WTC11 (cell line): ENCODE data around the gene ORAI2. TPM values are rescaled to one million over a fixed set of nuclear protein-coding genes. Genes with fewer than 3 reads are reported as not detected.

Experiments used
- ATAC-seq: fragments of 200-7000 bp; cut with Tn5 transposase; 2 replicates; pipeline ENCODE4 v1.10.0; 2021; ENCODE audit warnings: mild to moderate bottlenecking, moderate library complexity
- CTCF ChIA-PET: fragments of 300-600 bp; sonication (Branson Sonifier 250); formaldehyde crosslinking; loops from one replicate; lab custom pipeline; 2021; ENCODE audit warnings: antibody characterized with exemption; lab: Charles Lee
- POLR2A ChIA-PET: fragments of 350-600 bp; sonication (Branson Sonifier 250); formaldehyde crosslinking; loops from one replicate; lab custom pipeline; 2021; ENCODE audit warnings: antibody characterized with exemption; lab: Charles Lee
- DNase-seq: peaks from one replicate; pipeline ENCODE4 v3.0.0; 2021; ENCODE audit warnings: low spot score
- H3K27ac Mint-ChIP-seq: 2 replicates; pipeline ENCODE4 v1.8.0; 2021; ENCODE audit warnings: mixed read lengths
- H3K27me3 Mint-ChIP-seq: 2 replicates; pipeline ENCODE4 v1.8.0; 2021; ENCODE audit warnings: low read depth, mild to moderate bottlenecking, moderate library complexity, mixed read lengths
- H3K36me3 Mint-ChIP-seq: 2 replicates; pipeline ENCODE4 v1.8.0; 2021; ENCODE audit warnings: mixed read lengths
- H3K4me1 Mint-ChIP-seq: 2 replicates; pipeline ENCODE4 v1.8.0; 2022; ENCODE audit warnings: mixed read lengths
- H3K4me3 Mint-ChIP-seq: 2 replicates; pipeline ENCODE4 v1.8.0; 2021; ENCODE audit warnings: mild to moderate bottlenecking, moderate library complexity, mixed read lengths
- H3K9me3 Mint-ChIP-seq: 2 replicates; pipeline ENCODE4 v1.8.0; 2021; ENCODE audit warnings: mixed read lengths
- ATF1 ChIP-seq: sonication (generic); formaldehyde crosslinking; IDR thresholded peaks from 2 replicates; pipeline ENCODE4 v1.8.1; 2023; ENCODE audit warnings: mild to moderate bottlenecking, moderate library complexity, missing genetic modification reagents
- ATF6 ChIP-seq: sonication (generic); formaldehyde crosslinking; IDR thresholded peaks from 2 replicates; pipeline ENCODE4 v1.8.1; 2023; ENCODE audit warnings: mild to moderate bottlenecking, missing genetic modification reagents
- CBFB ChIP-seq: sonication (generic); formaldehyde crosslinking; IDR thresholded peaks from 2 replicates; pipeline ENCODE4 v1.8.1; 2022; ENCODE audit warnings: mild to moderate bottlenecking, low read depth, missing genetic modification reagents
- FOXK1 ChIP-seq: sonication (generic); formaldehyde crosslinking; IDR thresholded peaks from 2 replicates; pipeline ENCODE4 v1.8.0; 2022; ENCODE audit warnings: mild to moderate bottlenecking, moderate library complexity, missing genetic modification reagents
- FOXP1 ChIP-seq: sonication (generic); formaldehyde crosslinking; IDR thresholded peaks from 2 replicates; pipeline ENCODE4 v1.8.0; 2022; ENCODE audit warnings: missing genetic modification reagents, mild to moderate bottlenecking, moderate library complexity, borderline replicate concordance
- GTF2I ChIP-seq: fragments of 250-450 bp; sonication (Bioruptor Pico); conservative IDR thresholded peaks from 2 replicates; pipeline ENCODE4 v1.4.0; 2021; ENCODE audit warnings: mild to moderate bottlenecking
- IRF2 ChIP-seq: sonication (generic); formaldehyde crosslinking; IDR thresholded peaks from 2 replicates; pipeline ENCODE4 v1.8.0; 2022; ENCODE audit warnings: low read depth, missing genetic modification reagents, borderline replicate concordance
- MYBL2 ChIP-seq: sonication (generic); formaldehyde crosslinking; IDR thresholded peaks from 2 replicates; pipeline ENCODE4 v1.8.1; 2023; ENCODE audit warnings: mild to moderate bottlenecking, moderate library complexity, missing genetic modification reagents
- SP1 ChIP-seq: sonication (generic); formaldehyde crosslinking; conservative IDR thresholded peaks from 2 replicates; pipeline ENCODE4 v1.8.1; 2022; ENCODE audit warnings: missing genetic modification reagents
- ZBTB21 ChIP-seq: sonication (generic); formaldehyde crosslinking; IDR thresholded peaks from 2 replicates; pipeline ENCODE4 v1.8.1; 2023; ENCODE audit warnings: mild to moderate bottlenecking, missing genetic modification reagents, borderline replicate concordance
- ZNF425 ChIP-seq: fragments of 250-450 bp; sonication (Bioruptor Pico); conservative IDR thresholded peaks from 2 replicates; pipeline ENCODE4 v1.9.0; 2021; ENCODE audit warnings: mild to moderate bottlenecking
- ZNF532 ChIP-seq: fragments of 250-450 bp; sonication (Bioruptor Pico); IDR thresholded peaks from 2 replicates; pipeline ENCODE4 v1.9.0; 2021; ENCODE audit warnings: mild to moderate bottlenecking, borderline replicate concordance
- total RNA-seq: library from RNA; stranded (reverse); gene quantifications from 3 replicates; pipeline ENCODE4 v1.2.3, GENCODE V29; 2021
- TF ChIP-seq, protein P1 (sequence below): sonication (generic); formaldehyde crosslinking; conservative IDR thresholded peaks from 2 replicates; pipeline ENCODE4 v1.8.1; 2023; ENCODE audit warnings: mild to moderate bottlenecking, low read depth, missing genetic modification reagents, moderate library complexity
- TF ChIP-seq, protein P2 (sequence below): fragments of 200-600 bp; IDR thresholded peaks from 2 replicates; pipeline ENCODE4 v1.8.0; 2022; ENCODE audit warnings: antibody characterized with exemption
- TF ChIP-seq, protein P3 (sequence below): sonication (generic); formaldehyde crosslinking; IDR thresholded peaks from 2 replicates; pipeline ENCODE4 v1.8.1; 2023; ENCODE audit warnings: mild to moderate bottlenecking, missing genetic modification reagents, borderline replicate concordance

ORAI2 gene
- total RNA-seq, 1 experiment from 2014 or later: 22.2 TPM

- H3K4me1 Mint-ChIP-seq: peaks cover 5% of the 10 kb centered on the region
- TF ChIP-seq GTF2I (no peak), SP1 (no peak), ZNF532 (CRISPR knock-in tag) (no peak), FOXP1 (CRISPR knock-in tag) (no peak), FOXK1 (no peak), ATF6 (no peak)
- TF ChIP-seq, protein P1, sequence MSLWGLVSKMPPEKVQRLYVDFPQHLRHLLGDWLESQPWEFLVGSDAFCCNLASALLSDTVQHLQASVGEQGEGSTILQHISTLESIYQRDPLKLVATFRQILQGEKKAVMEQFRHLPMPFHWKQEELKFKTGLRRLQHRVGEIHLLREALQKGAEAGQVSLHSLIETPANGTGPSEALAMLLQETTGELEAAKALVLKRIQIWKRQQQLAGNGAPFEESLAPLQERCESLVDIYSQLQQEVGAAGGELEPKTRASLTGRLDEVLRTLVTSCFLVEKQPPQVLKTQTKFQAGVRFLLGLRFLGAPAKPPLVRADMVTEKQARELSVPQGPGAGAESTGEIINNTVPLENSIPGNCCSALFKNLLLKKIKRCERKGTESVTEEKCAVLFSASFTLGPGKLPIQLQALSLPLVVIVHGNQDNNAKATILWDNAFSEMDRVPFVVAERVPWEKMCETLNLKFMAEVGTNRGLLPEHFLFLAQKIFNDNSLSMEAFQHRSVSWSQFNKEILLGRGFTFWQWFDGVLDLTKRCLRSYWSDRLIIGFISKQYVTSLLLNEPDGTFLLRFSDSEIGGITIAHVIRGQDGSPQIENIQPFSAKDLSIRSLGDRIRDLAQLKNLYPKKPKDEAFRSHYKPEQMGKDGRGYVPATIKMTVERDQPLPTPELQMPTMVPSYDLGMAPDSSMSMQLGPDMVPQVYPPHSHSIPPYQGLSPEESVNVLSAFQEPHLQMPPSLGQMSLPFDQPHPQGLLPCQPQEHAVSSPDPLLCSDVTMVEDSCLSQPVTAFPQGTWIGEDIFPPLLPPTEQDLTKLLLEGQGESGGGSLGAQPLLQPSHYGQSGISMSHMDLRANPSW (CRISPR knock-in tag): no peak
- TF ChIP-seq, protein P2, sequence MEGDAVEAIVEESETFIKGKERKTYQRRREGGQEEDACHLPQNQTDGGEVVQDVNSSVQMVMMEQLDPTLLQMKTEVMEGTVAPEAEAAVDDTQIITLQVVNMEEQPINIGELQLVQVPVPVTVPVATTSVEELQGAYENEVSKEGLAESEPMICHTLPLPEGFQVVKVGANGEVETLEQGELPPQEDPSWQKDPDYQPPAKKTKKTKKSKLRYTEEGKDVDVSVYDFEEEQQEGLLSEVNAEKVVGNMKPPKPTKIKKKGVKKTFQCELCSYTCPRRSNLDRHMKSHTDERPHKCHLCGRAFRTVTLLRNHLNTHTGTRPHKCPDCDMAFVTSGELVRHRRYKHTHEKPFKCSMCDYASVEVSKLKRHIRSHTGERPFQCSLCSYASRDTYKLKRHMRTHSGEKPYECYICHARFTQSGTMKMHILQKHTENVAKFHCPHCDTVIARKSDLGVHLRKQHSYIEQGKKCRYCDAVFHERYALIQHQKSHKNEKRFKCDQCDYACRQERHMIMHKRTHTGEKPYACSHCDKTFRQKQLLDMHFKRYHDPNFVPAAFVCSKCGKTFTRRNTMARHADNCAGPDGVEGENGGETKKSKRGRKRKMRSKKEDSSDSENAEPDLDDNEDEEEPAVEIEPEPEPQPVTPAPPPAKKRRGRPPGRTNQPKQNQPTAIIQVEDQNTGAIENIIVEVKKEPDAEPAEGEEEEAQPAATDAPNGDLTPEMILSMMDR: no peak
- TF ChIP-seq, protein P3, sequence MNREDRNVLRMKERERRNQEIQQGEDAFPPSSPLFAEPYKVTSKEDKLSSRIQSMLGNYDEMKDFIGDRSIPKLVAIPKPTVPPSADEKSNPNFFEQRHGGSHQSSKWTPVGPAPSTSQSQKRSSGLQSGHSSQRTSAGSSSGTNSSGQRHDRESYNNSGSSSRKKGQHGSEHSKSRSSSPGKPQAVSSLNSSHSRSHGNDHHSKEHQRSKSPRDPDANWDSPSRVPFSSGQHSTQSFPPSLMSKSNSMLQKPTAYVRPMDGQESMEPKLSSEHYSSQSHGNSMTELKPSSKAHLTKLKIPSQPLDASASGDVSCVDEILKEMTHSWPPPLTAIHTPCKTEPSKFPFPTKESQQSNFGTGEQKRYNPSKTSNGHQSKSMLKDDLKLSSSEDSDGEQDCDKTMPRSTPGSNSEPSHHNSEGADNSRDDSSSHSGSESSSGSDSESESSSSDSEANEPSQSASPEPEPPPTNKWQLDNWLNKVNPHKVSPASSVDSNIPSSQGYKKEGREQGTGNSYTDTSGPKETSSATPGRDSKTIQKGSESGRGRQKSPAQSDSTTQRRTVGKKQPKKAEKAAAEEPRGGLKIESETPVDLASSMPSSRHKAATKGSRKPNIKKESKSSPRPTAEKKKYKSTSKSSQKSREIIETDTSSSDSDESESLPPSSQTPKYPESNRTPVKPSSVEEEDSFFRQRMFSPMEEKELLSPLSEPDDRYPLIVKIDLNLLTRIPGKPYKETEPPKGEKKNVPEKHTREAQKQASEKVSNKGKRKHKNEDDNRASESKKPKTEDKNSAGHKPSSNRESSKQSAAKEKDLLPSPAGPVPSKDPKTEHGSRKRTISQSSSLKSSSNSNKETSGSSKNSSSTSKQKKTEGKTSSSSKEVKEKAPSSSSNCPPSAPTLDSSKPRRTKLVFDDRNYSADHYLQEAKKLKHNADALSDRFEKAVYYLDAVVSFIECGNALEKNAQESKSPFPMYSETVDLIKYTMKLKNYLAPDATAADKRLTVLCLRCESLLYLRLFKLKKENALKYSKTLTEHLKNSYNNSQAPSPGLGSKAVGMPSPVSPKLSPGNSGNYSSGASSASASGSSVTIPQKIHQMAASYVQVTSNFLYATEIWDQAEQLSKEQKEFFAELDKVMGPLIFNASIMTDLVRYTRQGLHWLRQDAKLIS (CRISPR knock-in tag): no peak
- POLR2A ChIA-PET: interaction anchor here (0.6 to 0.7 kb wide), 2 partner anchors 240 to 367 kb away, joined by 10 read pairs; no protein-coding TSS in a partner anchor
- H3K9me3 Mint-ChIP-seq: no peaks in the 10 kb centered on the region
- CTCF ChIA-PET: interaction anchor here (0.7 to 2.9 kb wide), 4 partner anchors 11 to 114 kb away, joined by 4 to 13 read pairs (median 5); no protein-coding TSS in a partner anchor
- H3K27ac Mint-ChIP-seq: no peak overlapping the region
- H3K4me3 Mint-ChIP-seq: no peak overlapping the region
- no peaks in the 10 kb centered on the region for H3K27me3 Mint-ChIP-seq
- H3K36me3 Mint-ChIP-seq: peaks cover 10% of the 10 kb centered on the region
- ATAC-seq (no peak), DNase-seq (no peak)
These were observed 39.9 kb upstream of the ORAI2 start for GRCh38 chr7:102393467-102393866.

GRCh38 chr7:102395592-102395872 is 37.8 kb upstream of the ORAI2 start:
- Mint-ChIP-seq H3K4me1 (peaks cover 5% of the 10 kb centered on the region), H3K9me3 (no peaks in the 10 kb centered on the region), H3K4me3 (peak overlapping the region; percentile 88)
- DNase-seq (no peak), ATAC-seq (no peak)
- CTCF ChIA-PET: interaction anchor here (0.7 to 2.9 kb wide), 13 partner anchors 9 to 123 kb away, joined by 3 to 13 read pairs (median 3); partner anchors contain the start of genes ALKBH4 and ORAI2
- TF ChIP-seq ZNF425 (CRISPR knock-in tag) (no peak), IRF2 (CRISPR knock-in tag) (no peak), CBFB (no peak), ZBTB21 (CRISPR knock-in tag) (no peak), ATF1 (CRISPR knock-in tag) (no peak), MYBL2 (no peak)
- TF ChIP-seq, all 79 proteins: peak for 0
- Mint-ChIP-seq H3K36me3 (peaks cover 20% of the 10 kb centered on the region), H3K27me3 (no peaks in the 10 kb centered on the region), H3K27ac (peak overlapping the region; percentile 99)
- POLR2A ChIA-PET: interaction anchor here (0.6 to 2.0 kb wide), 8 partner anchors 9 to 103 kb away, joined by 3 to 8 read pairs (median 4); no protein-coding TSS in a partner anchor
